Measurements from ENCODE around the gene KIR3DL3. TPM values are rescaled to one million over a fixed set of nuclear protein-coding genes. Genes with fewer than 3 reads are reported as not detected.
"Not testable (repeated sequence)": the region's sequence is repeated elsewhere in the genome, so short reads cannot be mapped to it uniquely, and the experiment has no call there.

KIR3DL3 gene
- total RNA-seq, 1 donor = not detected

DNA sequence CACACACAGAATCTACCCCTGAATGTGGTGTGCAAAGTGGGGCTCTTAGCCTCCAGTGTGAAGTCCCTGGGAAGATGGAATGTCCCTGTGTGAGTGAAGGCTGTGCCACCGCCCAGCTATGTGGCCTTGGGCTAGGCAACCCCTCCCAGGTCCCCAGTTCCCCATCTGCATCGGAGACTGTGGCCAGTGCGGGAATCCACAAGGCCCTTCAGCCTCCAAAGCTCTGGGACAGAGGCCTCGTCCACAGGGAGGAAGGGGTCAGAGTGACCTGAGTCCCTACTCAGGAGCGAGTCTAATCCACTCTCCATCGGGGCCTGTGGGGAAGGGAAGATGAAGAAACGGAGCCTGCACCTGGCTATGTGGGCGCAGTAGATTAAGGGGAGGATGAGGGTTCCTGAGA, 19.3 kb upstream of the KIR3DL3 start:
- Histone ChIP-seq H3K4me3 (ENCODE audit: insufficient read depth, low read length) (no peak overlapping the region), H2AFZ (ENCODE audit: low read length) (no peak overlapping the region), H3K27ac (ENCODE audit: low read depth, low read length) (no peak overlapping the region), H3K4me1 (ENCODE audit: insufficient read depth, low read length) (no peaks in the 10 kb centered on the region), H4K20me1 (ENCODE audit: insufficient read depth, low read length) (no peaks in the 10 kb centered on the region), H3K4me2 (ENCODE audit: insufficient read depth, low read length) (no peak overlapping the region), H3K27me3 (ENCODE audit: insufficient read depth, low read length) (no peaks in the 10 kb centered on the region), H3K9me3 (ENCODE audit: low read depth, low read length) (no peaks in the 10 kb centered on the region), H3K36me3 (ENCODE audit: insufficient read depth, low read length) (no peaks in the 10 kb centered on the region), H3K79me2 (ENCODE audit: insufficient read depth, low read length) (no peaks in the 10 kb centered on the region)
- TF ChIP-seq, protein P1, sequence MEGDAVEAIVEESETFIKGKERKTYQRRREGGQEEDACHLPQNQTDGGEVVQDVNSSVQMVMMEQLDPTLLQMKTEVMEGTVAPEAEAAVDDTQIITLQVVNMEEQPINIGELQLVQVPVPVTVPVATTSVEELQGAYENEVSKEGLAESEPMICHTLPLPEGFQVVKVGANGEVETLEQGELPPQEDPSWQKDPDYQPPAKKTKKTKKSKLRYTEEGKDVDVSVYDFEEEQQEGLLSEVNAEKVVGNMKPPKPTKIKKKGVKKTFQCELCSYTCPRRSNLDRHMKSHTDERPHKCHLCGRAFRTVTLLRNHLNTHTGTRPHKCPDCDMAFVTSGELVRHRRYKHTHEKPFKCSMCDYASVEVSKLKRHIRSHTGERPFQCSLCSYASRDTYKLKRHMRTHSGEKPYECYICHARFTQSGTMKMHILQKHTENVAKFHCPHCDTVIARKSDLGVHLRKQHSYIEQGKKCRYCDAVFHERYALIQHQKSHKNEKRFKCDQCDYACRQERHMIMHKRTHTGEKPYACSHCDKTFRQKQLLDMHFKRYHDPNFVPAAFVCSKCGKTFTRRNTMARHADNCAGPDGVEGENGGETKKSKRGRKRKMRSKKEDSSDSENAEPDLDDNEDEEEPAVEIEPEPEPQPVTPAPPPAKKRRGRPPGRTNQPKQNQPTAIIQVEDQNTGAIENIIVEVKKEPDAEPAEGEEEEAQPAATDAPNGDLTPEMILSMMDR (IDR thresholded peaks at IDR 0.05; ENCODE audit: extremely low read depth, low read depth, low read length) = no peak
- peak; percentile 41 for DNase-seq (ENCODE audit: insufficient read length, low spot score, missing footprints)

DNA sequence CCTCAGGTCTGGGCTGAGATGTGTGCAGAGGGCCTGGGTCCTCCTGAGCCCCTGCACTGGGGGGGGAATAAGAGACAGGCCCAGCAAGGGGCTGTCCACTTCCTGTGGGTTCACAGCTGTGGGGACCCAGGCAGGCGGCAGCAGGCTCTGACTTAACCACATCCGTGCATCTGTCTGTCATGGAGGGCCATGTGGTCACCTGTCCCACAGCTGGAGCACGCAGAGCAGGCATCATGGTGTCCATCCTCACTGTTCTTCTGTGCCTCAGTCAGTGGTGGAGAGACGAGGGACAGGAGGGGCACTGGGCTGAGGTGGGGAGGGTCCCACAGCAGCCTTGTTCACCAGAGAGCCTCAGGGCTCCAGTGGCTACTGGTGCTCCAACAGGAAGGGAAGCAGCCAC, 16.3 kb upstream of the KIR3DL3 start:
- no peaks in the 10 kb centered on the region for H3K9me3 ChIP-seq (ENCODE audit: low read depth, low read length)

DNA sequence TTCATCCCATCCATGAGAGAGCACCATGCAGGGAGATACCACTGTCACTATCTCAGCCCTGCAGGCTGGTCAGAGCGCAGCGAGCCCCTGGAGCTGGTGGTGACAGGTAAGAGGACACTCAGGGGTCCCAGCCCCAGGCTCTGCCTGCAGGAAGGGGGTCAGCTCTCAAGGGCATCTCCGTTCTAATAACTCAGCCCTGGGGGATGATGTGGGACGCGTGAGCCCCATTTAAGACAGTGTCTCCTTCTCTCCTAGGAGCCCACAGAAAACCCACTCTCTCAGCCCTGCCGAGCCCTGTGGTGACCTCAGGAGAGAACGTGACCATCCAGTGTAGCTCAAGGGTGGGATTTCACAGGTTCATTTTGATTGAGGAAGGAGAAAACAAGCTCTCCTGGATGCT, 15.5 kb upstream of the KIR3DL3 start:
- Histone ChIP-seq H3K27ac (ENCODE audit: low read depth, low read length) (no peak overlapping the region), H3K4me1 (ENCODE audit: insufficient read depth, low read length) (no peaks in the 10 kb centered on the region), H3K4me3 (ENCODE audit: insufficient read depth, low read length) (no peak overlapping the region), H3K4me2 (ENCODE audit: insufficient read depth, low read length) (no peak overlapping the region), H3K36me3 (ENCODE audit: insufficient read depth, low read length) (no peaks in the 10 kb centered on the region), H4K20me1 (ENCODE audit: insufficient read depth, low read length) (no peaks in the 10 kb centered on the region), H3K9me3 (ENCODE audit: low read depth, low read length) (no peaks in the 10 kb centered on the region), H3K27me3 (ENCODE audit: insufficient read depth, low read length) (no peaks in the 10 kb centered on the region), H2AFZ (ENCODE audit: low read length) (no peak overlapping the region), H3K79me2 (ENCODE audit: insufficient read depth, low read length) (no peaks in the 10 kb centered on the region)
- DNase-seq (ENCODE audit: insufficient read length, low spot score, missing footprints) = no peak
- TF ChIP-seq, protein P1 (IDR thresholded peaks at IDR 0.05; ENCODE audit: extremely low read depth, low read depth, low read length) = no peak

More for the DNA sequence above, 16.3 kb upstream of the KIR3DL3 start:
- TF ChIP-seq, protein P1 (IDR thresholded peaks at IDR 0.05; ENCODE audit: extremely low read depth, low read depth, low read length) = no peak
- Histone ChIP-seq H3K4me2 (ENCODE audit: insufficient read depth, low read length) (no peak overlapping the region), H3K4me1 (ENCODE audit: insufficient read depth, low read length) (no peaks in the 10 kb centered on the region), H3K4me3 (ENCODE audit: insufficient read depth, low read length) (no peak overlapping the region), H4K20me1 (ENCODE audit: insufficient read depth, low read length) (no peaks in the 10 kb centered on the region), H3K27me3 (ENCODE audit: insufficient read depth, low read length) (no peaks in the 10 kb centered on the region), H3K27ac (ENCODE audit: low read depth, low read length) (no peak overlapping the region), H3K36me3 (ENCODE audit: insufficient read depth, low read length) (no peaks in the 10 kb centered on the region), H3K79me2 (ENCODE audit: insufficient read depth, low read length) (no peaks in the 10 kb centered on the region), H2AFZ (ENCODE audit: low read length) (no peak overlapping the region)
- no peak for DNase-seq (ENCODE audit: insufficient read length, low spot score, missing footprints)

DNA sequence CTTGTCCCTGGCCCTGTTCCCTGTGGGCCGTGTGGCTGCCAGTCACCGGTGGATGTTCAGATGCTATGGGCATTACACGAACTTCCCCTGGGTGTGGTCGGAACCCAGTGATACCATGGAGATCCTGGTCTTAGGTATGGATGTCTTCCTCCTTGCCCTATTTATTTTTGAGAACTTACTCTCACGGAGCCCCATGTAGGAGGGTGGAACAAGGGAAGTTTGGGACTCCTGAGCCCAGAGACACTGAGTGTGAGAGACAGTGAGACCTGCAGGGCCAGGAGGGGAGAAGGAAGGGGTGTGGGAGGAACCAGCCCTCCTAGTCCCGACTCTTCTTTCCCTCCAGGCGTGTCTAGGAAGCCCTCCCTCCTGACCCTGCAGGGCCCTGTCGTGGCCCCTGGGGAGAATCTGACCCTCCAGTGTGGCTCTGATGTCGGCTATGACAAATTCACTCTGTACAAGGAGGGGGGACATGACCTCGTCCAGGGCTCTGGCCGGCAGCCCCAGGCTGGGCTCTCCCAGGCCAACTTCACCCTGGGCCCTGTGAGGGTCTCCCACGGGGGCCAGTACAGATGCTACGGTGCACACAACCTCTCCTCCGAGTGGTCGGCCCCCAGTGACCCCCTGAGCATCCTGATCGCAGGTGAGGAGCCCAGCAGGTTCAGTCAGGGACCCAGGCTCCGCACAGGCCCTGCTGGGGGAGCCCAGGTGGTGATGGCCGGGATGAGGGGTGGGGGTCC, 14.9 kb upstream of the KIR3DL3 start:
- Histone ChIP-seq H3K4me3 (ENCODE audit: insufficient read depth, low read length) (no peak overlapping the region), H3K9me3 (ENCODE audit: low read depth, low read length) (no peaks in the 10 kb centered on the region), H2AFZ (ENCODE audit: low read length) (no peak overlapping the region), H4K20me1 (ENCODE audit: insufficient read depth, low read length) (no peaks in the 10 kb centered on the region), H3K4me2 (ENCODE audit: insufficient read depth, low read length) (no peak overlapping the region), H3K27me3 (ENCODE audit: insufficient read depth, low read length) (no peaks in the 10 kb centered on the region), H3K4me1 (ENCODE audit: insufficient read depth, low read length) (no peaks in the 10 kb centered on the region), H3K36me3 (ENCODE audit: insufficient read depth, low read length) (no peaks in the 10 kb centered on the region), H3K27ac (ENCODE audit: low read depth, low read length) (no peak overlapping the region), H3K79me2 (ENCODE audit: insufficient read depth, low read length) (no peaks in the 10 kb centered on the region)
- TF ChIP-seq, protein P1 (IDR thresholded peaks at IDR 0.05; ENCODE audit: extremely low read depth, low read depth, low read length) = no peak
- DNase-seq (ENCODE audit: insufficient read length, low spot score, missing footprints) = no peak

DNA sequence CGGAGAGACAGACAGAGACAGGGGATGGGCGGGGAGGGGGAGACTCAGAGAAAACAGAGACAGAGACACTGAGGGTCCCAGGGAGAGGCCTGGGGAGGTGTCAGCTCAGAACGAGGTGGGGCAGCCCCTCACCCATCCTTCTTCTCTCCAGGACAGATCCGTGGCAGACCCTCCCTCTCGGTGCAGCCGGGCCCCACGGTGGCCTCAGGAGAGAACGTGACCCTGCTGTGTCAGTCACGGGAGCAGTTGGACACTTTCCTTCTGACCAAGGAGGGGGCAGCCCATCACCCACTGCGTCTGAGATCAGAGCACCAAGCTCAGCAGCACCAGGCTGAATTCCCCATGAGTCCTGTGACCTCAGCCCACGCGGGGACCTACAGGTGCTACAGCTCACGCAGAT, 14.3 kb upstream of the KIR3DL3 start:
- not testable (repeated sequence) for H4K20me1 ChIP-seq (ENCODE audit: insufficient read depth, low read length)

More for the DNA sequence above, 14.3 kb upstream of the KIR3DL3 start:
- not testable (repeated sequence) for H3K27ac ChIP-seq (ENCODE audit: low read depth, low read length); DNase-seq (ENCODE audit: insufficient read length, low spot score, missing footprints); H3K4me1 ChIP-seq (ENCODE audit: insufficient read depth, low read length); H3K27me3 ChIP-seq (ENCODE audit: insufficient read depth, low read length); H3K4me2 ChIP-seq (ENCODE audit: insufficient read depth, low read length); H2AFZ ChIP-seq (ENCODE audit: low read length); H3K36me3 ChIP-seq (ENCODE audit: insufficient read depth, low read length); H3K4me3 ChIP-seq (ENCODE audit: insufficient read depth, low read length); H3K9me3 ChIP-seq (ENCODE audit: low read depth, low read length); H3K79me2 ChIP-seq (ENCODE audit: insufficient read depth, low read length)

Data from osteoblast (primary cell).